GM10266 (cell line): ENCODE measurements around the gene NEUROG2.
A peak's percentile ranks its signal among the peaks of the same experiment; 100 is the strongest.

Experiments
- DNase-seq: peaks from one replicate; pipeline ENCODE4 v3.0.0; 2012; ENCODE audit errors: extremely low spot score
- CTCF ChIP-seq: IDR thresholded peaks from 2 replicates; pipeline ENCODE4 v1.5.1; 2012; ENCODE audit warnings: mild to moderate bottlenecking, low read depth; ENCODE audit not compliant: control insufficient read depth, insufficient read depth; ENCODE audit errors: missing control alignments

The NEUROG2 gene

GRCh38 chr4:112515198-112516065, 548 bp downstream of the NEUROG2 start:
- TF ChIP-seq CTCF: peak; percentile 5
- peak; percentile 80 for DNase-seq

GRCh38 chr4:112514647-112515197, 1.3 kb downstream of the NEUROG2 start:
- TF ChIP-seq CTCF: peak; percentile 31
- DNase-seq: peak; percentile 44

GRCh38 chr4:112513971-112514646, 1.9 kb downstream of the NEUROG2 start:
- no peak for TF ChIP-seq CTCF
- DNase-seq: peak; percentile 50

GRCh38 chr4:112511803-112512118, 4.2 kb downstream of the NEUROG2 start:
- no peak for TF ChIP-seq CTCF

GRCh38 chr4:112511093-112511802, 4.7 kb downstream of the NEUROG2 start:
- no peak for TF ChIP-seq CTCF
- DNase-seq: no peak

More at GRCh38 chr4:112511803-112512118, 4.2 kb downstream of the NEUROG2 start:
- DNase-seq: no peak

GRCh38 chr4:112510291-112511092, 5.5 kb downstream of the NEUROG2 start:
- peak; percentile 10 for TF ChIP-seq CTCF
- peak; percentile 29 for DNase-seq
